HG02885 (cell line): ENCODE results near the gene TLL2.

ENCODE experiments used
- ATAC-seq: cut with Tn5 transposase; IDR thresholded peaks from one replicate; pipeline ENCODE4 v1.9.1; 2021; ENCODE audit warnings: mild to moderate bottlenecking; ENCODE audit not compliant: unreplicated experiment, poor library complexity

The TLL2 gene

GRCh38 chr10:96338279-96338925 lies 175.3 kb downstream of the TLL2 start:
- no peak for ATAC-seq

GRCh38 chr10:96337106-96337505 lies 176.6 kb downstream of the TLL2 start:
- ATAC-seq = no peak

GRCh38 chr10:96334616-96335526 lies 178.9 kb downstream of the TLL2 start:
- ATAC-seq = no peak

GRCh38 chr10:96333101-96333500 lies 180.6 kb downstream of the TLL2 start:
- ATAC-seq = no peak

- ATAC-seq = no peak
Observed at GRCh38 chr10:96327462-96327861, 186.3 kb downstream of the TLL2 start.

- ATAC-seq = peak; percentile 96
Observed at GRCh38 chr10:96325719-96326373, 187.9 kb downstream of the TLL2 start.

- ATAC-seq = no peak
Observed at GRCh38 chr10:96324447-96324846, 189.3 kb downstream of the TLL2 start.

GRCh38 chr10:96322275-96322674 lies 191.5 kb downstream of the TLL2 start:
- ATAC-seq = no peak

GRCh38 chr10:96321822-96322221 lies 191.9 kb downstream of the TLL2 start:
- no peak for ATAC-seq

GRCh38 chr10:96319754-96320474 lies 193.8 kb downstream of the TLL2 start:
- ATAC-seq = no peak

GRCh38 chr10:96317067-96317833 lies 196.5 kb downstream of the TLL2 start:
- ATAC-seq = no peak
